H9 (cell line): Measurements from ENCODE around the gene DMRT1. TPM values are rescaled to one million over a fixed set of nuclear protein-coding genes. Genes with fewer than 3 reads are reported as not detected.

ENCODE experiments used
- DNase-seq: peaks from one replicate; pipeline ENCODE4 v3.0.0-alpha.2; 2017
- H2AFZ ChIP-seq: one replicate; pipeline ENCODE4 v1.6.1; 2013; ENCODE audit warnings: mild to moderate bottlenecking, low read length, control low read depth, moderate library complexity
- H2AK5ac ChIP-seq: 2 replicates; pipeline ENCODE4 v1.6.1; 2013; ENCODE audit warnings: low read length, control low read depth, mixed read lengths; ENCODE audit not compliant: insufficient read length
- H2BK120ac ChIP-seq: one replicate; pipeline ENCODE4 v1.6.1; 2013; ENCODE audit warnings: low read depth, mild to moderate bottlenecking, low read length, control low read depth, inconsistent platforms; ENCODE audit not compliant: poor library complexity, severe bottlenecking
- H2BK12ac ChIP-seq: 2 replicates; pipeline ENCODE4 v1.6.1; 2013; ENCODE audit warnings: low read length, control low read depth, mixed read lengths, low read depth; ENCODE audit not compliant: insufficient read length
- H2BK15ac ChIP-seq: 2 replicates; pipeline ENCODE4 v1.6.1; 2013; ENCODE audit warnings: low read depth, low read length, control low read depth
- H2BK20ac ChIP-seq: one replicate; pipeline ENCODE4 v1.6.1; 2013; ENCODE audit warnings: low read depth, mild to moderate bottlenecking, low read length, control low read depth, inconsistent platforms; ENCODE audit not compliant: poor library complexity, severe bottlenecking
- H2BK5ac ChIP-seq: 2 replicates; pipeline ENCODE4 v1.6.1; 2013; ENCODE audit warnings: low read length, control low read depth, mixed read lengths; ENCODE audit not compliant: insufficient read length
- H3K14ac ChIP-seq: 2 replicates; pipeline ENCODE4 v1.6.1; 2013; ENCODE audit warnings: low read length, control low read depth; ENCODE audit not compliant: insufficient read depth
- H3K18ac ChIP-seq: 2 replicates; pipeline ENCODE4 v1.6.1; 2013; ENCODE audit warnings: low read depth, mild to moderate bottlenecking, mixed read lengths, low read length, control low read depth; ENCODE audit not compliant: insufficient read length
- H3K23ac ChIP-seq: 2 replicates; pipeline ENCODE4 v1.6.1; 2013; ENCODE audit warnings: low read length, control low read depth, mixed read lengths, low read depth; ENCODE audit not compliant: insufficient read length
- H3K23me2 ChIP-seq: 2 replicates; pipeline ENCODE4 v1.6.1; 2013; ENCODE audit warnings: low read depth, mild to moderate bottlenecking, mixed read lengths, low read length, control low read depth; ENCODE audit not compliant: insufficient read length, poor library complexity, severe bottlenecking
- H3K27ac ChIP-seq: 2 replicates; pipeline ENCODE4 v1.5.1; 2013; ENCODE audit warnings: low read length, control low read depth, mixed read lengths, low read depth; ENCODE audit not compliant: insufficient read length
- H3K27me3 ChIP-seq: 2 replicates; pipeline ENCODE4 v1.6.1; 2013; ENCODE audit warnings: low read length, control low read depth, inconsistent platforms; ENCODE audit not compliant: insufficient read depth
- H3K4ac ChIP-seq: 2 replicates; pipeline ENCODE4 v1.6.1; 2013; ENCODE audit warnings: low read depth, mild to moderate bottlenecking, control low read depth, inconsistent platforms, low read length, moderate library complexity
- H3K4me1 ChIP-seq: 2 replicates; pipeline ENCODE4 v1.6.1; 2013; ENCODE audit warnings: low read length, control low read depth, inconsistent platforms; ENCODE audit not compliant: insufficient read depth
- H3K4me2 ChIP-seq: 2 replicates; pipeline ENCODE4 v1.6.1; 2013; ENCODE audit warnings: low read length, control low read depth, mixed read lengths; ENCODE audit not compliant: insufficient read length, insufficient read depth
- H3K56ac ChIP-seq: 2 replicates; pipeline ENCODE4 v1.6.1; 2013; ENCODE audit warnings: low read depth, mild to moderate bottlenecking, mixed read lengths, low read length, control low read depth; ENCODE audit not compliant: insufficient read length
- H3K79me1 ChIP-seq: 2 replicates; pipeline ENCODE4 v1.6.1; 2013; ENCODE audit warnings: low read depth, mild to moderate bottlenecking, moderate library complexity, low read length, control low read depth, inconsistent platforms; ENCODE audit not compliant: insufficient read depth, poor library complexity, severe bottlenecking
- H3K79me2 ChIP-seq: 2 replicates; pipeline ENCODE4 v1.6.1; 2013; ENCODE audit warnings: low read length, control low read depth, inconsistent platforms; ENCODE audit not compliant: insufficient read depth
- H3K9ac ChIP-seq: 2 replicates; pipeline ENCODE4 v1.6.1; 2013; ENCODE audit warnings: low read length, control low read depth, mixed read lengths; ENCODE audit not compliant: insufficient read length; ENCODE audit errors: extremely low read depth
- H3K9me3 ChIP-seq: one replicate; pipeline ENCODE4 v1.6.1; 2013; ENCODE audit warnings: low read depth, low read length, inconsistent platforms; ENCODE audit not compliant: control insufficient read depth
- H3T11ph ChIP-seq: one replicate; pipeline ENCODE4 v1.6.1; 2013; ENCODE audit warnings: mild to moderate bottlenecking, low read length, control low read depth, inconsistent platforms
- H4K20me1 ChIP-seq: one replicate; pipeline ENCODE4 v1.6.1; 2013; ENCODE audit not compliant: control insufficient read depth, insufficient read length, insufficient read depth
- H4K5ac ChIP-seq: 2 replicates; pipeline ENCODE4 v1.6.1; 2013; ENCODE audit warnings: low read depth, mild to moderate bottlenecking, mixed read lengths, low read length, control low read depth; ENCODE audit not compliant: insufficient read length
- H4K8ac ChIP-seq: replicated peaks from 2 replicates; pipeline ENCODE4 v1.6.1; 2013; ENCODE audit warnings: low read length, control low read depth, mixed read lengths, low read depth; ENCODE audit not compliant: insufficient read length
- H4K91ac ChIP-seq: 2 replicates; pipeline ENCODE4 v1.6.1; 2013; ENCODE audit warnings: low read depth, mild to moderate bottlenecking, moderate library complexity, mixed read lengths, low read length, control low read depth; ENCODE audit not compliant: insufficient read length
- H3K27ac Mint-ChIP-seq, 3 experiments: 2 replicates in 2 of 3; 3 replicates in 1 of 3; pipeline ENCODE4 v1.8.0; 2020 to 2021; ENCODE audit warnings: mixed read lengths in 3 of 3, mild to moderate bottlenecking in 1 of 3, moderate library complexity in 1 of 3
- H3K27me3 Mint-ChIP-seq: 2 replicates; pipeline ENCODE4 v1.8.0; 2021; ENCODE audit warnings: low read depth, mild to moderate bottlenecking, moderate library complexity, mixed read lengths
- H3K36me3 Mint-ChIP-seq, 3 experiments: 2 replicates in 2 of 3; 3 replicates in 1 of 3; pipeline ENCODE4 v1.8.0; 2020 to 2021; ENCODE audit warnings: low read depth in 3 of 3, mixed read lengths in 3 of 3; ENCODE audit not compliant: insufficient read depth in 1 of 3
- H3K4me1 Mint-ChIP-seq, 2 experiments: 2 replicates each; pipeline ENCODE4 v1.8.0; 2020; ENCODE audit warnings: mixed read lengths in 2 of 2
- H3K4me3 Mint-ChIP-seq, 2 experiments: 2 replicates in 1 of 2; 3 replicates in 1 of 2; pipeline ENCODE4 v1.8.0; 2020 to 2021; ENCODE audit warnings: mild to moderate bottlenecking in 2 of 2, mixed read lengths in 2 of 2, moderate library complexity in 1 of 2
- H3K9me3 Mint-ChIP-seq, 2 experiments: 2 replicates in 1 of 2; 3 replicates in 1 of 2; pipeline ENCODE4 v1.8.0; 2020; ENCODE audit warnings: mild to moderate bottlenecking in 2 of 2, mixed read lengths in 2 of 2, moderate library complexity in 1 of 2
- WGBS: extraction: QIAGEN DNeasy Blood & Tissue Kit; methylation state at CpG from one replicate; pipeline ENCODE4 v1.1.7; 2013; ENCODE audit warnings: missing lambda C conversion rate, low lambda C conversion rate, mixed read lengths; ENCODE audit not compliant: insufficient read length; ENCODE audit errors: extremely low coverage; 5-methylcytosine and 5-hydroxymethylcytosine counted together
- total RNA-seq: library from RNA; stranded (reverse); gene quantifications from 2 replicates; pipeline ENCODE4 v1.2.1, GENCODE V29; 2021
- TF ChIP-seq, protein P1 (sequence below): fragments of 200-600 bp; sonication (generic); conservative IDR thresholded peaks from 3 replicates; pipeline ENCODE4 v1.8.0; 2021; ENCODE audit warnings: antibody characterized with exemption, mild to moderate bottlenecking

DMRT1 gene
- total RNA-seq, 1 experiment from 2014 or later: not detected

DNA sequence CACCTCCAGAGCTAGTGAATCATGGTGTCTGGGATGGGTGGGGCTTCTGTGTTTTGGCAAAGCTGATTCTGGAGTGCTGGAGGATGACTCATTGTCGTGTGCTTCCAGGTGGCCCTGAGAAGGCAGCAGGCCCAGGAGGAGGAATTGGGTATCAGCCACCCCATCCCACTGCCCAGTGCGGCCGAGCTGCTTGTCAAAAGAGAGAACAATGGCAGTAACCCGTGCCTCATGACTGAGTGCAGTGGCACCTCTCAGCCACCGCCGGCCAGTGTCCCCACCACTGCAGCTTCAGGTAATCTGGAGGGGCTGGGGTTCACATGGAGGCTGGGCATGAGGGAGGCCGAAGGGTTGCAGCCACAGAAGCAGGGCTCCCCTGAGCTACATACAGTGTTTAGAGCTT lies 5.4 kb downstream of the DMRT1 start:
- no peak overlapping the region for H4K5ac ChIP-seq
- TF ChIP-seq, protein P1, sequence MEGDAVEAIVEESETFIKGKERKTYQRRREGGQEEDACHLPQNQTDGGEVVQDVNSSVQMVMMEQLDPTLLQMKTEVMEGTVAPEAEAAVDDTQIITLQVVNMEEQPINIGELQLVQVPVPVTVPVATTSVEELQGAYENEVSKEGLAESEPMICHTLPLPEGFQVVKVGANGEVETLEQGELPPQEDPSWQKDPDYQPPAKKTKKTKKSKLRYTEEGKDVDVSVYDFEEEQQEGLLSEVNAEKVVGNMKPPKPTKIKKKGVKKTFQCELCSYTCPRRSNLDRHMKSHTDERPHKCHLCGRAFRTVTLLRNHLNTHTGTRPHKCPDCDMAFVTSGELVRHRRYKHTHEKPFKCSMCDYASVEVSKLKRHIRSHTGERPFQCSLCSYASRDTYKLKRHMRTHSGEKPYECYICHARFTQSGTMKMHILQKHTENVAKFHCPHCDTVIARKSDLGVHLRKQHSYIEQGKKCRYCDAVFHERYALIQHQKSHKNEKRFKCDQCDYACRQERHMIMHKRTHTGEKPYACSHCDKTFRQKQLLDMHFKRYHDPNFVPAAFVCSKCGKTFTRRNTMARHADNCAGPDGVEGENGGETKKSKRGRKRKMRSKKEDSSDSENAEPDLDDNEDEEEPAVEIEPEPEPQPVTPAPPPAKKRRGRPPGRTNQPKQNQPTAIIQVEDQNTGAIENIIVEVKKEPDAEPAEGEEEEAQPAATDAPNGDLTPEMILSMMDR: no peak
- no peak overlapping the region for H2BK20ac ChIP-seq
- peaks cover 0 to 4% of the 10 kb centered on the region in 2 experiments; a peak in 1 of 5 replicates for H3K9me3 Mint-ChIP-seq
- no peaks in the 10 kb centered on the region for H3K4me1 ChIP-seq
- peaks cover 39% of the 10 kb centered on the region for H3K27me3 ChIP-seq
- H2AFZ ChIP-seq: no peak overlapping the region
- no peaks in the 10 kb centered on the region for H3K79me2 ChIP-seq
- peak; percentile 55 for DNase-seq
- H3K4me2 ChIP-seq: no peak overlapping the region
- H2BK12ac ChIP-seq: no peak overlapping the region
- H3K4ac ChIP-seq: no peak overlapping the region
- H2BK120ac ChIP-seq: no peak overlapping the region
- H3K9me3 ChIP-seq: no peaks in the 10 kb centered on the region
- no peak overlapping the region for H3K27ac ChIP-seq
- no CpG with 5 or more reads among the region's 7 CpGs for WGBS
- H3T11ph ChIP-seq: no peak overlapping the region
- no peak overlapping the region for H3K23ac ChIP-seq
- H4K8ac ChIP-seq: no peak overlapping the region
- no peak overlapping the region for H3K27ac Mint-ChIP-seq
- H3K79me1 ChIP-seq: no peaks in the 10 kb centered on the region
- H3K56ac ChIP-seq: no peak overlapping the region
- H2AK5ac ChIP-seq: no peak overlapping the region
- no peaks in the 10 kb centered on the region for H3K36me3 Mint-ChIP-seq
- H4K20me1 ChIP-seq: no peaks in the 10 kb centered on the region
- H3K9ac ChIP-seq: no peak overlapping the region
- H3K18ac ChIP-seq: no peak overlapping the region
- no peak overlapping the region for H2BK15ac ChIP-seq
- no peak overlapping the region for H2BK5ac ChIP-seq
- peaks cover 16 to 20% of the 10 kb centered on the region in 2 experiments for H3K4me1 Mint-ChIP-seq
- H3K14ac ChIP-seq: no peak overlapping the region
- no peak overlapping the region for H4K91ac ChIP-seq
- peaks cover 97% of the 10 kb centered on the region for H3K27me3 Mint-ChIP-seq
- H3K23me2 ChIP-seq: peaks cover 4% of the 10 kb centered on the region
- H3K4me3 Mint-ChIP-seq: no peak overlapping the region
